HepG2 (cell line): ENCODE data around the gene NUDT22. TPM values are rescaled to one million over a fixed set of nuclear protein-coding genes. Genes with fewer than 3 reads are reported as not detected.
A peak's percentile ranks its signal among the peaks of the same experiment; 100 is the strongest.

Experiments
- DMAP1 ChIP-seq: IDR thresholded peaks from 2 replicates; pipeline ENCODE4 v1.6.1; 2016
- GTF2F1 ChIP-seq: fragments of 150-350 bp; IDR thresholded peaks from 2 replicates; pipeline ENCODE4 v1.6.1; 2014; ENCODE audit warnings: low read length
- KLF6 ChIP-seq: IDR thresholded peaks from 2 replicates; pipeline ENCODE4 v1.8.0; 2016; ENCODE audit warnings: missing biosample characterization, missing genetic modification reagents
- MBD4 ChIP-seq: IDR thresholded peaks from 2 replicates; pipeline ENCODE4 v1.6.1; 2012; ENCODE audit warnings: low read length, inconsistent platforms, borderline replicate concordance
- ONECUT2 ChIP-seq: sonication (generic); formaldehyde crosslinking; IDR thresholded peaks from 2 replicates; pipeline ENCODE4 v1.4.0; 2020; ENCODE audit warnings: missing genetic modification reagents
- PCBP2 ChIP-seq: fragments of 200-400 bp; formaldehyde crosslinking; optimal IDR thresholded peaks from 2 replicates; pipeline ENCODE3; 2018; ENCODE audit warnings: low read length, low read depth; ENCODE audit not compliant: poor library complexity, severe bottlenecking
- POLR2A ChIP-seq, 2 experiments: IDR thresholded peaks; 2 replicates each; pipeline ENCODE4 v1.6.1; 2011; ENCODE audit warnings: low read depth in 2 of 2, low read length in 2 of 2, mild to moderate bottlenecking in 1 of 2, moderate library complexity in 1 of 2; ENCODE audit not compliant: insufficient read depth in 1 of 2
- SATB2 ChIP-seq: sonication (generic); formaldehyde crosslinking; IDR thresholded peaks from 2 replicates; pipeline ENCODE4 v1.5.0; 2020; ENCODE audit warnings: missing genetic modification reagents
- SOX13 ChIP-seq, 3 experiments: fragments of 450-650 bp in 1 of 3; sonication (generic) in 1 of 3; formaldehyde crosslinking in 1 of 3; IDR thresholded peaks in 2 of 3; conservative IDR thresholded peaks in 1 of 3; 2 replicates each; pipeline versions ENCODE4 v1.5.0 to v1.6.1; 2016 to 2020; ENCODE audit warnings: antibody characterized with exemption in 1 of 3, mild to moderate bottlenecking in 1 of 3, missing compliant biosample characterization in 1 of 3, missing genetic modification reagents in 1 of 3, moderate library complexity in 1 of 3
- SP4 ChIP-seq: sonication (generic); formaldehyde crosslinking; IDR thresholded peaks from 2 replicates; pipeline ENCODE4 v1.8.1; 2023; ENCODE audit warnings: mild to moderate bottlenecking, missing genetic modification reagents
- STAG1 ChIP-seq: sonication (generic); formaldehyde crosslinking; IDR thresholded peaks from 2 replicates; pipeline ENCODE4 v1.4.0; 2020; ENCODE audit warnings: missing genetic modification reagents
- TAF1 ChIP-seq: sonication (generic); formaldehyde crosslinking; IDR thresholded peaks from 2 replicates; pipeline ENCODE4 v1.4.0; 2020; ENCODE audit warnings: missing genetic modification reagents
- TBX2 ChIP-seq: sonication (generic); formaldehyde crosslinking; IDR thresholded peaks from 2 replicates; pipeline ENCODE4 v1.5.0; 2020; ENCODE audit warnings: missing genetic modification reagents, mild to moderate bottlenecking, borderline replicate concordance
- ZEB1 ChIP-seq: IDR thresholded peaks from 2 replicates; pipeline ENCODE4 v1.6.1; 2012; ENCODE audit warnings: mild to moderate bottlenecking, low read depth, inconsistent platforms; ENCODE audit not compliant: insufficient replicate concordance
- ZFP82 ChIP-seq: sonication (generic); formaldehyde crosslinking; IDR thresholded peaks from 2 replicates; pipeline ENCODE4 v1.5.1; 2020; ENCODE audit warnings: mild to moderate bottlenecking, missing genetic modification reagents, borderline replicate concordance
- ZFP90 ChIP-seq: sonication (generic); formaldehyde crosslinking; IDR thresholded peaks from 2 replicates; pipeline ENCODE4 v1.8.0; 2022; ENCODE audit warnings: missing genetic modification reagents, mild to moderate bottlenecking, inconsistent platforms, borderline replicate concordance
- ZNF121 ChIP-seq: sonication (generic); formaldehyde crosslinking; IDR thresholded peaks from 2 replicates; pipeline ENCODE4 v1.5.0; 2020; ENCODE audit warnings: mild to moderate bottlenecking, missing genetic modification reagents
- ZNF180 ChIP-seq: sonication (generic); formaldehyde crosslinking; IDR thresholded peaks from 2 replicates; pipeline ENCODE4 v1.4.0; 2020; ENCODE audit warnings: low read depth, missing genetic modification reagents, borderline replicate concordance
- ZNF253 ChIP-seq: sonication (generic); formaldehyde crosslinking; IDR thresholded peaks from 2 replicates; pipeline ENCODE4 v1.8.0; 2022; ENCODE audit warnings: mild to moderate bottlenecking, missing genetic modification reagents, borderline replicate concordance
- ZNF451 ChIP-seq: sonication (generic); formaldehyde crosslinking; IDR thresholded peaks from 2 replicates; pipeline ENCODE4 v1.5.0; 2020; ENCODE audit warnings: mild to moderate bottlenecking, missing genetic modification reagents
- ZNF709 ChIP-seq: sonication (generic); formaldehyde crosslinking; IDR thresholded peaks from 2 replicates; pipeline ENCODE4 v1.5.0; 2020; ENCODE audit warnings: mild to moderate bottlenecking, missing genetic modification reagents
- ZNF713 ChIP-seq: sonication (generic); formaldehyde crosslinking; IDR thresholded peaks from 2 replicates; pipeline ENCODE4 v1.4.0; 2020; ENCODE audit warnings: mild to moderate bottlenecking, missing genetic modification reagents
- ZNF780A ChIP-seq: sonication (generic); formaldehyde crosslinking; IDR thresholded peaks from 2 replicates; pipeline ENCODE4 v1.8.0; 2022; ENCODE audit warnings: mild to moderate bottlenecking, missing genetic modification reagents, moderate library complexity
- polyA plus RNA-seq, 8 experiments: library from polyadenylated mRNA; depleted of rRNA in 3 of 8; stranded (reverse) in 7 of 8; unstranded in 1 of 8; fragments of >200 nt; fragmentation: Illumina TruSeq in 4 of 8; extraction: Trizol in 4 of 8; gene quantifications; 2 replicates each; pipeline versions ENCODE4 v1.2.1 to v1.2.3, GENCODE V29; 2011 to 2016; ENCODE audit warnings: low read depth in 4 of 8, missing spikeins in 1 of 8, mixed read lengths in 1 of 8; ENCODE audit not compliant: insufficient read depth in 1 of 8
- total RNA-seq, 5 experiments: library from RNA; depleted of rRNA; stranded (reverse); fragments of >200 nt; fragmentation: Illumina TruSeq; extraction: Trizol; gene quantifications; 2 replicates each; pipeline ENCODE4 v1.2.3, GENCODE V29; 2016; ENCODE audit warnings: low read depth in 1 of 5
- TF ChIP-seq, protein P1 (sequence below): IDR thresholded peaks from 2 replicates; pipeline ENCODE4 v1.6.1; 2012; ENCODE audit warnings: inconsistent platforms
- TF ChIP-seq, protein P2 (sequence below): sonication (generic); formaldehyde crosslinking; IDR thresholded peaks from 2 replicates; pipeline ENCODE4 v1.4.0; 2020; ENCODE audit warnings: missing genetic modification reagents, borderline replicate concordance
- TF ChIP-seq, protein P3 (sequence below): sonication (generic); formaldehyde crosslinking; IDR thresholded peaks from 2 replicates; pipeline ENCODE4 v1.8.0; 2022; ENCODE audit warnings: mild to moderate bottlenecking, missing genetic modification reagents
- TF ChIP-seq, protein P4 (sequence below): sonication (generic); formaldehyde crosslinking; conservative IDR thresholded peaks from 2 replicates; pipeline ENCODE4 v1.4.0; 2020; ENCODE audit warnings: missing genetic modification reagents

The NUDT22 gene
- total and polyA plus RNA-seq, 2 of the 13 experiments (the other 11 are each of a cell fraction or from before 2014, with no cell fraction given), result 33.5 to 39.8 TPM

DNA sequence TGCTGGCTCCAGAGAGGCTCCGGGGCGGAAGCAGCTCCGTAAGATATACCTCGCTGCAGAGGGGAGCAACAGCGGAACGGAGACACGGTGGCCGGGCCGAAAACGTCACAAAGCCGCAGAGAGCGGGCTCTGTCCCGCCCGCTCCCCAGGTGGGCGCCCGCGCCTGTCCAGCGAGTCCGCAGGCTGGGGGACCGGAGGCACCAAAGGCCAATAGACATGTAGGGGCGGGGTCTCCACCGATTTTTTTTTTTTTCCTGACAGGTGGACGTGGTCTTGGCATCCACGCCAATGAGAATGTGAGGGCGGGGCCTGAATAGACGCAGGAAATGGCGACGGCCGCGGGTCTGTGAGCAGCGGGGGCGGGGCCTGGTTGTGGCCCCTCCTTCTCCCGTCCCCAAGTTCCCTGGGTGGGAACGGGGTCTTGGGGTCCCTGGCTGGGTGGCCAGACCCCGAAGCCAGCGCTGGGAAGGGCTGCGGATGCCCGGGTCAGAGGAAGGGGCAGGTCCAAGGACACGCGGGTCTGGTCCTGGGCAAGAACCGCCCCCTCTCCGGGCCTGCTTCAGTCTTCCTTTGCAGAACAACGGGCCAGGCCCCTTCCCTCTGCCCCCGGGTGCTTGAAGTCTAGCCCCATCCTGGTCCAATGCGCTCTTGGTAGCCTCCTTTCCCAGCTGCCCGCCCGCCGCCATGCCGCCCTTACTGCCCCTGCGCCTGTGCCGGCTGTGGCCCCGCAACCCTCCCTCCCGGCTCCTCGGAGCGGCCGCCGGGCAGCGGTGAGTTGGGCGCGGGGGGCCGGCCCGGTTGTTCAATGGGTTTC lies 4.3 kb downstream of the NUDT22 start, which contains the start of gene DNAJC4 (continued):
- TF ChIP-seq ZNF451 (CRISPR knock-in tag) (no peak), ZEB1 (peak; percentile 52), TAF1 (peak; percentile 65), MBD4 (no peak), ZFP90 (CRISPR knock-in tag) (0 out of 2 replicates have a peak, but pooled peaks have one; percentile 48), DMAP1 (peak; percentile 68), ZNF709 (CRISPR knock-in tag) (peak; percentile 24; the same call in 1 of the 2 replicates), SATB2 (peak; percentile 58; the same call in 1 of the 2 replicates), GTF2F1 (no peak), ONECUT2 (CRISPR knock-in tag) (no peak), ZFP82 (CRISPR knock-in tag) (no peak), SOX13 (IDR thresholded peaks at IDR 0.05) (no peak), SOX13 (CRISPR knock-in tag; conservative IDR thresholded peaks at IDR 0.05 in 1 of 2, IDR thresholded peaks at IDR 0.05 in 1 of 2) (peak in 1 of 2 experiments; percentile 13; a peak in 1 of 4 replicates), ZNF713 (CRISPR knock-in tag) (no peak), ZNF253 (CRISPR knock-in tag) (no peak), ZNF180 (no peak), PCBP2 (no peak), KLF6 (CRISPR knock-in tag) (peak; percentile 68; the same call in 1 of the 2 replicates), SP4 (CRISPR knock-in tag) (peak; percentile 88), ZNF780A (CRISPR knock-in tag) (no peak), POLR2A (IDR thresholded peaks at IDR 0.05; ENCODE audit: insufficient read depth in 1 of 2, low read depth in 2 of 2, low read length in 2 of 2) (peak in 1 of 2 experiments; percentile 27; a peak in 1 of 4 replicates), STAG1 (CRISPR knock-in tag) (no peak), ZNF121 (CRISPR knock-in tag) (no peak), TBX2 (CRISPR knock-in tag) (peak; percentile 47; the same call in 1 of the 2 replicates)
- TF ChIP-seq, protein P1, sequence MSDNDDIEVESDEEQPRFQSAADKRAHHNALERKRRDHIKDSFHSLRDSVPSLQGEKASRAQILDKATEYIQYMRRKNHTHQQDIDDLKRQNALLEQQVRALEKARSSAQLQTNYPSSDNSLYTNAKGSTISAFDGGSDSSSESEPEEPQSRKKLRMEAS, result peak; percentile 24
- TF ChIP-seq, protein P2, sequence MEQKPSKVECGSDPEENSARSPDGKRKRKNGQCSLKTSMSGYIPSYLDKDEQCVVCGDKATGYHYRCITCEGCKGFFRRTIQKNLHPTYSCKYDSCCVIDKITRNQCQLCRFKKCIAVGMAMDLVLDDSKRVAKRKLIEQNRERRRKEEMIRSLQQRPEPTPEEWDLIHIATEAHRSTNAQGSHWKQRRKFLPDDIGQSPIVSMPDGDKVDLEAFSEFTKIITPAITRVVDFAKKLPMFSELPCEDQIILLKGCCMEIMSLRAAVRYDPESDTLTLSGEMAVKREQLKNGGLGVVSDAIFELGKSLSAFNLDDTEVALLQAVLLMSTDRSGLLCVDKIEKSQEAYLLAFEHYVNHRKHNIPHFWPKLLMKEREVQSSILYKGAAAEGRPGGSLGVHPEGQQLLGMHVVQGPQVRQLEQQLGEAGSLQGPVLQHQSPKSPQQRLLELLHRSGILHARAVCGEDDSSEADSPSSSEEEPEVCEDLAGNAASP (CRISPR knock-in tag), result 0 out of 2 replicates have a peak, but pooled peaks have one; percentile 17
- TF ChIP-seq, protein P3, sequence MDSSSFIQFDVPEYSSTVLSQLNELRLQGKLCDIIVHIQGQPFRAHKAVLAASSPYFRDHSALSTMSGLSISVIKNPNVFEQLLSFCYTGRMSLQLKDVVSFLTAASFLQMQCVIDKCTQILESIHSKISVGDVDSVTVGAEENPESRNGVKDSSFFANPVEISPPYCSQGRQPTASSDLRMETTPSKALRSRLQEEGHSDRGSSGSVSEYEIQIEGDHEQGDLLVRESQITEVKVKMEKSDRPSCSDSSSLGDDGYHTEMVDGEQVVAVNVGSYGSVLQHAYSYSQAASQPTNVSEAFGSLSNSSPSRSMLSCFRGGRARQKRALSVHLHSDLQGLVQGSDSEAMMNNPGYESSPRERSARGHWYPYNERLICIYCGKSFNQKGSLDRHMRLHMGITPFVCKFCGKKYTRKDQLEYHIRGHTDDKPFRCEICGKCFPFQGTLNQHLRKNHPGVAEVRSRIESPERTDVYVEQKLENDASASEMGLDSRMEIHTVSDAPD, result peak; percentile 75; the same call in 1 of the 2 replicates
- TF ChIP-seq, protein P4, sequence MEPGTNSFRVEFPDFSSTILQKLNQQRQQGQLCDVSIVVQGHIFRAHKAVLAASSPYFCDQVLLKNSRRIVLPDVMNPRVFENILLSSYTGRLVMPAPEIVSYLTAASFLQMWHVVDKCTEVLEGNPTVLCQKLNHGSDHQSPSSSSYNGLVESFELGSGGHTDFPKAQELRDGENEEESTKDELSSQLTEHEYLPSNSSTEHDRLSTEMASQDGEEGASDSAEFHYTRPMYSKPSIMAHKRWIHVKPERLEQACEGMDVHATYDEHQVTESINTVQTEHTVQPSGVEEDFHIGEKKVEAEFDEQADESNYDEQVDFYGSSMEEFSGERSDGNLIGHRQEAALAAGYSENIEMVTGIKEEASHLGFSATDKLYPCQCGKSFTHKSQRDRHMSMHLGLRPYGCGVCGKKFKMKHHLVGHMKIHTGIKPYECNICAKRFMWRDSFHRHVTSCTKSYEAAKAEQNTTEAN (CRISPR knock-in tag), result no peak
